C4-2B (cell line): Measurements from ENCODE around the gene ZNF18.

Experiments
- ZFX ChIP-seq: fragments of 450-650 bp; IDR thresholded peaks from 2 replicates; pipeline ENCODE4 v1.6.1; 2017
- TF ChIP-seq, protein P1 (sequence below): fragments of 450-650 bp; conservative IDR thresholded peaks from 2 replicates; pipeline ENCODE4 v1.5.1; 2017; ENCODE audit warnings: mild to moderate bottlenecking

DNA sequence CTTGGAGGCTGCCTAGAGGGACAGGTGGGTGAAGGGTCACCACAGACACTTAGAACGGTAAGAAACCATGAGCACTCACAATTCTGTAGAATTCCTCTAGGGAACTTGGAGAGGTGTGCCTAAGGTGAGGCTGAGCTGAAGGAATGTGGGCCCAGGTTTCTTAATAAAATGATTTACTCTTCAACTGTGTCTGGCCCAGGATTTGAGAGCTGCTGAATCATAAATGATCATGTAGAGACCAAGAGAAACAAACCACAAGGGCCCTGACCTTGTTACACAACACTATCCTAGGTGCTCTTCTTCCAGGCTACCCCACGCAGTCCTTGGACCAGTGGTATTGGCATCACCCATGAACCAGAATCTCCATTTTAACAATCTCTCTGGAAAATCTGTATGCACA, 27.7 kb downstream of the ZNF18 start:
- TF ChIP-seq, protein P1, sequence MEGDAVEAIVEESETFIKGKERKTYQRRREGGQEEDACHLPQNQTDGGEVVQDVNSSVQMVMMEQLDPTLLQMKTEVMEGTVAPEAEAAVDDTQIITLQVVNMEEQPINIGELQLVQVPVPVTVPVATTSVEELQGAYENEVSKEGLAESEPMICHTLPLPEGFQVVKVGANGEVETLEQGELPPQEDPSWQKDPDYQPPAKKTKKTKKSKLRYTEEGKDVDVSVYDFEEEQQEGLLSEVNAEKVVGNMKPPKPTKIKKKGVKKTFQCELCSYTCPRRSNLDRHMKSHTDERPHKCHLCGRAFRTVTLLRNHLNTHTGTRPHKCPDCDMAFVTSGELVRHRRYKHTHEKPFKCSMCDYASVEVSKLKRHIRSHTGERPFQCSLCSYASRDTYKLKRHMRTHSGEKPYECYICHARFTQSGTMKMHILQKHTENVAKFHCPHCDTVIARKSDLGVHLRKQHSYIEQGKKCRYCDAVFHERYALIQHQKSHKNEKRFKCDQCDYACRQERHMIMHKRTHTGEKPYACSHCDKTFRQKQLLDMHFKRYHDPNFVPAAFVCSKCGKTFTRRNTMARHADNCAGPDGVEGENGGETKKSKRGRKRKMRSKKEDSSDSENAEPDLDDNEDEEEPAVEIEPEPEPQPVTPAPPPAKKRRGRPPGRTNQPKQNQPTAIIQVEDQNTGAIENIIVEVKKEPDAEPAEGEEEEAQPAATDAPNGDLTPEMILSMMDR: no peak
- TF ChIP-seq ZFX: no peak
